Measurements from ENCODE around the gene GHRHR.
A peak's percentile ranks its signal among the peaks of the same experiment; 100 is the strongest.

The GHRHR gene

DNA sequence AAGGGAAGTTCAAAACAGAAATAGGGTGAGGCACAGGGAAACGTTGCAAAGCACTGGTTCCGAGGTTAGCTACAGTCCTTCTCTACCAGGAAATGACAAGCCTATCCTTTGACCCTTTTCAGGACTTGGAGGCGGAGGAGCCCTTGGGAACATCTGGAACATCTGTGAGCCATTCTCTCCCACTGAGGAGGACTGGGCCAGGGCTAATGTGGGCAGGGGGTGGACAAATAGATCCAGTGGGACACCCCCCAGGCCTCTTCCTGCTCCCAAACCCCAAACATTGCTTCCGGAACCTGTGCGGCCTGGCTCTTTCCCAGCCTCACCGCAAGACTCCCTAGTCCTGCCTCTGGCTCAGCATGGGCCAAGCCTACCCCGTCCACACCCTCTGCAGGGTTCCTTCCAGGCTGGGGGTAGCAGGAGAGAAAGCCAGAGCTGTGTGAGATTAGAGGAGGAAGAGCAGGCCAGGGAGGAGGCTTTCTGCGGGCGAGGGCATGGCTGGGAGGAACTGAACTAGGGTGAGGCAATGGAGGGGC, 36.5 kb downstream of the GHRHR start:
- DNase-seq (ENCODE audit: low read depth): peak; percentile 85

DNA sequence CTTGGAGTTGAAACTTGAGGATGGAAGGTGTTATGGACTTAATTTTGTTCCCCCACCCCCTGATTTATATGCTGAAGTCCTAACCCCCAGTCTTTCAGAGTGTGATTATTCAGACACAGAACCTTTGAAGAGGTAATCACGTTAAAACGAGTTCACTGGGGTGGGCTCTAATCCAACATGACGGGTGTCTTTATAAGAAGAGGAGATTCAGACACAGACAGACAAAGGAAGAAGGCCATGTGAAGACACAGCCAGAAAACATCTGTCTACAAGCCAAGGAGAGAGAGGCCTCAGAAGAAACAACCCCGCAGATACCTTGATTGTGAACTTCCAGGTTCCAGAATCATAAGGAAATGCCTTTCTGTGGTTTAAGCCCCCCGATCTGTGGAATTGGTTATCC, 37.0 kb downstream of the GHRHR start:
- no peak overlapping the region for H3K4me3 ChIP-seq (ENCODE audit: low read depth, low read length)
- DNase-seq (ENCODE audit: low read depth): no peak
- TF ChIP-seq, protein P1, sequence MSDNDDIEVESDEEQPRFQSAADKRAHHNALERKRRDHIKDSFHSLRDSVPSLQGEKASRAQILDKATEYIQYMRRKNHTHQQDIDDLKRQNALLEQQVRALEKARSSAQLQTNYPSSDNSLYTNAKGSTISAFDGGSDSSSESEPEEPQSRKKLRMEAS (IDR thresholded peaks at IDR 0.05; ENCODE audit: low read depth, low read length): no peak
- TF ChIP-seq MYC (IDR thresholded peaks at IDR 0.05; ENCODE audit: low read depth, low read length) (no peak), POLR2A (IDR thresholded peaks at IDR 0.05; ENCODE audit: extremely low read depth, insufficient read length) (no peak)
- TF ChIP-seq, protein P2, sequence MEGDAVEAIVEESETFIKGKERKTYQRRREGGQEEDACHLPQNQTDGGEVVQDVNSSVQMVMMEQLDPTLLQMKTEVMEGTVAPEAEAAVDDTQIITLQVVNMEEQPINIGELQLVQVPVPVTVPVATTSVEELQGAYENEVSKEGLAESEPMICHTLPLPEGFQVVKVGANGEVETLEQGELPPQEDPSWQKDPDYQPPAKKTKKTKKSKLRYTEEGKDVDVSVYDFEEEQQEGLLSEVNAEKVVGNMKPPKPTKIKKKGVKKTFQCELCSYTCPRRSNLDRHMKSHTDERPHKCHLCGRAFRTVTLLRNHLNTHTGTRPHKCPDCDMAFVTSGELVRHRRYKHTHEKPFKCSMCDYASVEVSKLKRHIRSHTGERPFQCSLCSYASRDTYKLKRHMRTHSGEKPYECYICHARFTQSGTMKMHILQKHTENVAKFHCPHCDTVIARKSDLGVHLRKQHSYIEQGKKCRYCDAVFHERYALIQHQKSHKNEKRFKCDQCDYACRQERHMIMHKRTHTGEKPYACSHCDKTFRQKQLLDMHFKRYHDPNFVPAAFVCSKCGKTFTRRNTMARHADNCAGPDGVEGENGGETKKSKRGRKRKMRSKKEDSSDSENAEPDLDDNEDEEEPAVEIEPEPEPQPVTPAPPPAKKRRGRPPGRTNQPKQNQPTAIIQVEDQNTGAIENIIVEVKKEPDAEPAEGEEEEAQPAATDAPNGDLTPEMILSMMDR (IDR thresholded peaks at IDR 0.05; ENCODE audit: low read depth, low read length): no peak

More for the DNA sequence above, 36.5 kb downstream of the GHRHR start:
- TF ChIP-seq MYC (IDR thresholded peaks at IDR 0.05; ENCODE audit: low read depth, low read length) (no peak), POLR2A (IDR thresholded peaks at IDR 0.05; ENCODE audit: extremely low read depth, insufficient read length) (no peak)
- TF ChIP-seq, protein P1 (IDR thresholded peaks at IDR 0.05; ENCODE audit: low read depth, low read length): no peak
- TF ChIP-seq, protein P2 (IDR thresholded peaks at IDR 0.05; ENCODE audit: low read depth, low read length): no peak
- no peak overlapping the region for H3K4me3 ChIP-seq (ENCODE audit: low read depth, low read length)

DNA sequence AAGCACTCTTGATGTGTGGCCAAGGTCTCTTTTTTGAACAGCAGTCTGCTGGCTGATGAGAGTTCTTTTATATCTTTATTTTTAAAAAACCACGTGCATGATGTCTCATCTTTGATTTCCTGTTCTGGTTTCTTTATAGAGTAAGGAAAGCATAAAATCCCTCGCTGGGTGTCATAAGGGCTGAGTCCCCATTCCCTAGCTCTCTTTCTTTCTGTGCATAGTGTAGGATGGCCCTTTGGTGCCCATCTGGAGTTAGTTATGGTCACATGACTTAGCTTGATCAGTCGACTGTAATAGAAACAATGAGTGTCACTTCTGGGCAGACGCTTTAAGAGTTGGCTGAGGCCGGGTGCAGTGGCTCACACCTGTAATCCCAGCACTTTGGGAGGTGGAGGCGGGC, 38.5 kb downstream of the GHRHR start:
- TF ChIP-seq POLR2A (IDR thresholded peaks at IDR 0.05; ENCODE audit: extremely low read depth, insufficient read length) (no peak), MYC (IDR thresholded peaks at IDR 0.05; ENCODE audit: low read depth, low read length) (no peak)
- TF ChIP-seq, protein P1 (IDR thresholded peaks at IDR 0.05; ENCODE audit: low read depth, low read length): no peak
- TF ChIP-seq, protein P2 (IDR thresholded peaks at IDR 0.05; ENCODE audit: low read depth, low read length): no peak
- no peak for DNase-seq (ENCODE audit: low read depth)
- H3K4me3 ChIP-seq (ENCODE audit: low read depth, low read length): no peak overlapping the region

DNA sequence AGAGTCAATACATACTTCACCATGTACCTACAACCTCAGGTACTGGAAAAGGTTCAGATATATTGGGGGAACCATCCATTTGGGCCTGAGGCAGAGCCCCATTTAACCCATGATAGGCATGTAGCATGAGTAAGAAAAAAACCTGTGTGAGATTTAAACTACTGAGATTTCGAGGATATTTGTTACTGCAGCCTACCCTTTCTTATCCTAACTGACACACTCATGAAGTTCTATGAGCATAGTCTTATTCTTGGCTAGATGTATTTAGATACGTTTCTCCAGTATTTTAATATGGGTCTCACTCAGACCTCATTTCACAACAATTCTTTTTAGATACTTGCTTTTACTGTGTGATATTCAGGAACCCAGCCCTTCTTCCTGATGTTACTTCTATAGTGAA, 39.3 kb downstream of the GHRHR start:
- no peak for TF ChIP-seq MYC (IDR thresholded peaks at IDR 0.05; ENCODE audit: low read depth, low read length)
- TF ChIP-seq POLR2A (IDR thresholded peaks at IDR 0.05; ENCODE audit: extremely low read depth, insufficient read length): no peak
- TF ChIP-seq, protein P1 (IDR thresholded peaks at IDR 0.05; ENCODE audit: low read depth, low read length): no peak
- TF ChIP-seq, protein P2 (IDR thresholded peaks at IDR 0.05; ENCODE audit: low read depth, low read length): no peak
- H3K4me3 ChIP-seq (ENCODE audit: low read depth, low read length): no peak overlapping the region
- DNase-seq (ENCODE audit: low read depth): no peak

DNA sequence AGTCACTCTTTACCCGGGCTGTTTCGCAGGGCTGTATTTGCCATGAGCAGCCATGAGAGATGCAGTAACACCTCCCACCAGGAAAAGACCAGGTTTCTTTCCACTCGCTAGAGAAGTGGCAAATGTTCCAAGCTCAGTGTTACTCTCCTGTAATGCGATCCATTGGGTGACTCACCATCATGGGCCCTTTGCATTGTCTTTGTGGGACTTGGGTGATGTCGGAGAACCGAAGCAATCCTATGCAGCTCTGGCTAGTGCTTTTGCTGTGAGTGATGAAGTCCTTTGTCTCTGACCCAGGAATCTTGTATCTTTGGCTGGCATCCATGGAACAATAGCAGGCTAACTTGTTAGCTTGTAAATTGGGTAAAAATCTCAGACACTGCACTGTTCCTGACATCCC, 40.0 kb downstream of the GHRHR start:
- TF ChIP-seq, protein P1 (IDR thresholded peaks at IDR 0.05; ENCODE audit: low read depth, low read length): no peak
- TF ChIP-seq, protein P2 (IDR thresholded peaks at IDR 0.05; ENCODE audit: low read depth, low read length): no peak
- TF ChIP-seq POLR2A (IDR thresholded peaks at IDR 0.05; ENCODE audit: extremely low read depth, insufficient read length): no peak
- no peak for TF ChIP-seq MYC (IDR thresholded peaks at IDR 0.05; ENCODE audit: low read depth, low read length)
- H3K4me3 ChIP-seq (ENCODE audit: low read depth, low read length): no peak overlapping the region
- no peak for DNase-seq (ENCODE audit: low read depth)

Measured in NB4 (cell line).